GM23338 (cell line): ENCODE data around the gene PRM1. TPM values are rescaled to one million over a fixed set of nuclear protein-coding genes. Genes with fewer than 3 reads are reported as not detected.

ENCODE experiments used
- ATAC-seq: fragments of 200-7000 bp; cut with Tn5 transposase; 3 replicates; pipeline ENCODE4 v1.9.1; 2020
- DNase-seq: peaks from one replicate; pipeline ENCODE4 v3.0.0-alpha.2; 2015; ENCODE audit warnings: low spot score
- H2AFZ ChIP-seq: fragments of 200-600 bp; sonication (generic); 2 replicates; pipeline ENCODE4 v1.8.0; 2016; ENCODE audit warnings: antibody characterized with exemption, mild to moderate bottlenecking, moderate library complexity
- H3F3A ChIP-seq: fragments of 200-600 bp; sonication (generic); replicated peaks from 2 replicates; pipeline ENCODE4 v1.8.0; 2017; ENCODE audit warnings: antibody characterized with exemption, mixed run types, low read depth
- H3K27ac ChIP-seq: fragments of 200-600 bp; sonication (generic); 2 replicates; pipeline ENCODE4 v1.6.1; 2016; ENCODE audit warnings: low read depth
- H3K27me3 ChIP-seq: fragments of 200-600 bp; sonication (generic); 2 replicates; pipeline ENCODE4 v1.8.0; 2016; ENCODE audit warnings: mild to moderate bottlenecking, mixed run types, moderate library complexity; ENCODE audit not compliant: insufficient read depth
- H3K36me3 ChIP-seq: fragments of 200-600 bp; sonication (generic); 2 replicates; pipeline ENCODE4 v1.8.0; 2016; ENCODE audit warnings: mild to moderate bottlenecking; ENCODE audit not compliant: insufficient read depth
- H3K4me1 ChIP-seq: fragments of 200-600 bp; sonication (generic); 2 replicates; pipeline ENCODE4 v1.8.0; 2016; ENCODE audit warnings: mild to moderate bottlenecking, moderate library complexity; ENCODE audit not compliant: insufficient read depth
- H3K4me2 ChIP-seq: fragments of 200-600 bp; sonication (generic); 2 replicates; pipeline ENCODE4 v1.7.1; 2017; ENCODE audit warnings: mixed run types
- H3K4me3 ChIP-seq: fragments of 200-600 bp; sonication (generic); 2 replicates; pipeline ENCODE4 v1.6.1; 2016; ENCODE audit warnings: mixed run types
- H3K79me2 ChIP-seq: fragments of 200-600 bp; sonication (generic); replicated peaks from 2 replicates; pipeline ENCODE4 v1.8.0; 2017; ENCODE audit warnings: mild to moderate bottlenecking; ENCODE audit not compliant: insufficient read depth
- H3K9me2 ChIP-seq: fragments of 200-600 bp; sonication (generic); 2 replicates; pipeline ENCODE4 v1.8.0; 2017; ENCODE audit not compliant: insufficient read depth
- H4K20me1 ChIP-seq: fragments of 200-600 bp; sonication (generic); replicated peaks from 2 replicates; pipeline ENCODE4 v1.8.0; 2017; ENCODE audit warnings: mild to moderate bottlenecking; ENCODE audit not compliant: insufficient read depth
- H3K27ac Mint-ChIP-seq: 2 replicates; pipeline ENCODE4 v1.8.0; 2020; ENCODE audit warnings: inconsistent platforms, mild to moderate bottlenecking, moderate library complexity, mixed read lengths
- H3K27me3 Mint-ChIP-seq: 3 replicates; pipeline ENCODE4 v1.8.0; 2022; ENCODE audit warnings: low read depth, mild to moderate bottlenecking, moderate library complexity, mixed read lengths, inconsistent platforms; ENCODE audit not compliant: insufficient read depth, poor library complexity
- H3K36me3 Mint-ChIP-seq: 3 replicates; pipeline ENCODE4 v1.8.0; 2021; ENCODE audit warnings: low read depth, mild to moderate bottlenecking, inconsistent platforms, moderate library complexity, mixed read lengths
- H3K4me1 Mint-ChIP-seq: 3 replicates; pipeline ENCODE4 v1.8.0; 2020; ENCODE audit warnings: mild to moderate bottlenecking, inconsistent platforms, mixed read lengths
- H3K4me3 Mint-ChIP-seq: 3 replicates; pipeline ENCODE4 v1.8.0; 2021; ENCODE audit warnings: moderate library complexity, mild to moderate bottlenecking, inconsistent platforms, mixed read lengths
- H3K9me3 Mint-ChIP-seq: 3 replicates; pipeline ENCODE4 v1.8.0; 2020; ENCODE audit warnings: moderate library complexity, mild to moderate bottlenecking, inconsistent platforms, mixed read lengths
- CREB1 ChIP-seq: fragments of 250-450 bp; sonication (Bioruptor Pico); IDR thresholded peaks from 2 replicates; pipeline ENCODE4 v1.5.0; 2020; ENCODE audit warnings: low read depth, mild to moderate bottlenecking, moderate library complexity
- CTCF ChIP-seq, 2 experiments: fragments of 200-600 bp in 1 of 2; sonication (generic) in 1 of 2; conservative IDR thresholded peaks; 2 replicates each; pipeline versions ENCODE4 v1.5.1 to v1.6.1; 2016 to 2017; ENCODE audit warnings: antibody characterized with exemption in 2 of 2, low read depth in 2 of 2, mild to moderate bottlenecking in 2 of 2, moderate library complexity in 1 of 2
- ETS1 ChIP-seq: IDR thresholded peaks from 2 replicates; pipeline ENCODE4 v1.6.1; 2016; ENCODE audit warnings: antibody characterized with exemption
- EZH2 ChIP-seq: fragments of 200-600 bp; sonication (generic); IDR thresholded peaks from one replicate; pipeline ENCODE4 v1.8.0; 2017; ENCODE audit warnings: antibody characterized with exemption, mild to moderate bottlenecking, low read depth; ENCODE audit not compliant: unreplicated experiment
- EZH2phosphoT487 ChIP-seq: fragments of 200-600 bp; sonication (generic); IDR thresholded peaks from one replicate; pipeline ENCODE4 v1.8.1; 2018; ENCODE audit warnings: antibody characterized with exemption; ENCODE audit not compliant: unreplicated experiment
- JUNB ChIP-seq: IDR thresholded peaks from one replicate; pipeline ENCODE4 v1.6.1; 2016; ENCODE audit warnings: antibody characterized with exemption; ENCODE audit not compliant: unreplicated experiment
- NANOG ChIP-seq: IDR thresholded peaks from 2 replicates; pipeline ENCODE4 v1.6.1; 2016; ENCODE audit warnings: antibody characterized with exemption, borderline replicate concordance
- POLR2AphosphoS5 ChIP-seq: IDR thresholded peaks from 2 replicates; pipeline ENCODE4 v1.6.1; 2016; ENCODE audit warnings: antibody characterized with exemption, low read depth
- REST ChIP-seq: IDR thresholded peaks from one replicate; pipeline ENCODE4 v1.6.1; 2018; ENCODE audit warnings: antibody characterized with exemption; ENCODE audit not compliant: unreplicated experiment
- STAT1 ChIP-seq: IDR thresholded peaks from one replicate; pipeline ENCODE4 v1.6.1; 2016; ENCODE audit warnings: antibody characterized with exemption; ENCODE audit not compliant: unreplicated experiment
- ZNF114 ChIP-seq: fragments of 250-450 bp; sonication (Bioruptor Pico); IDR thresholded peaks from 2 replicates; pipeline ENCODE4 v1.5.0; 2020; ENCODE audit warnings: mild to moderate bottlenecking, moderate library complexity
- ZNF331 ChIP-seq: fragments of 250-450 bp; sonication (Bioruptor Pico); IDR thresholded peaks from 2 replicates; pipeline ENCODE4 v1.5.0; 2020; ENCODE audit warnings: low read depth, mild to moderate bottlenecking, moderate library complexity
- polyA plus RNA-seq: library from polyadenylated mRNA; unstranded; fragments of >200 nt; fragmentation: Nextera tagmentation; extraction: Ambion mirVana; gene quantifications from 2 replicates; pipeline ENCODE4 v1.2.1, GENCODE V29; 2016
- total RNA-seq: library from RNA; depleted of rRNA; stranded (reverse); fragments of >200 nt; shearing (Covaris generic); gene quantifications from 2 replicates; pipeline ENCODE4 v1.2.3, GENCODE V29; 2014

PRM1 gene
- total and polyA plus RNA-seq, 2 experiments from 2014 or later, result 1.2 TPM; not detected in 1

- ATAC-seq (peak; percentile 26), DNase-seq (peak; percentile 69)
- H3K4me1 ChIP-seq, result peaks cover 18% of the 10 kb centered on the region
- peak overlapping the region; percentile 24 for H3K4me3 ChIP-seq
- peaks cover 19% of the 10 kb centered on the region for H3K27me3 Mint-ChIP-seq
- H3K4me1 Mint-ChIP-seq, result peaks cover 50% of the 10 kb centered on the region
- TF ChIP-seq STAT1 (no peak), REST (no peak), CREB1 (CRISPR knock-in tag) (no peak), NANOG (no peak; the same call in 1 of the 2 replicates), JUNB (no peak), ZNF331 (CRISPR knock-in tag) (no peak), CTCF (conservative IDR thresholded peaks at IDR 0.05; ENCODE audit: low read depth in 2 of 2) (no peak)
- peaks cover 26% of the 10 kb centered on the region for H3K36me3 Mint-ChIP-seq
- no peak overlapping the region for H2AFZ ChIP-seq
- H4K20me1 ChIP-seq, result no peaks in the 10 kb centered on the region
- H3K27ac Mint-ChIP-seq, result peak overlapping the region; percentile 97
- peak overlapping the region; percentile 59; the same call in 2 of the 3 replicates for H3K4me3 Mint-ChIP-seq
- peak overlapping the region; percentile 35 for H3K4me2 ChIP-seq
- H3F3A ChIP-seq, result peaks cover 11% of the 10 kb centered on the region; the same call in 1 of the 2 replicates
- no peaks in the 10 kb centered on the region; the same call in 2 of the 3 replicates for H3K9me3 Mint-ChIP-seq
- no peaks in the 10 kb centered on the region for H3K36me3 ChIP-seq
- no peaks in the 10 kb centered on the region for H3K79me2 ChIP-seq
- H3K27me3 ChIP-seq, result no peaks in the 10 kb centered on the region
- no peaks in the 10 kb centered on the region for H3K9me2 ChIP-seq
- H3K27ac ChIP-seq, result peak overlapping the region; percentile 99
Measured at GRCh38 chr16:11327277-11328171, 46.4 kb upstream of the PRM1 start.

- H3K27me3 Mint-ChIP-seq, result peaks cover 19% of the 10 kb centered on the region
- Histone ChIP-seq H3K27me3 (no peaks in the 10 kb centered on the region), H3K36me3 (no peaks in the 10 kb centered on the region), H3K4me1 (peaks cover 18% of the 10 kb centered on the region), H3K27ac (peak overlapping the region; percentile 99), H3K79me2 (no peaks in the 10 kb centered on the region), H3K4me2 (no peak overlapping the region; the same call in 1 of the 2 replicates), H3K4me3 (no peak overlapping the region), H3K9me2 (no peaks in the 10 kb centered on the region), H4K20me1 (no peaks in the 10 kb centered on the region), H3F3A (peaks cover 15% of the 10 kb centered on the region), H2AFZ (no peak overlapping the region)
- H3K27ac Mint-ChIP-seq, result peak overlapping the region; percentile 97
- H3K4me1 Mint-ChIP-seq, result peaks cover 53% of the 10 kb centered on the region
- ATAC-seq, result no peak
- peaks cover 25% of the 10 kb centered on the region for H3K36me3 Mint-ChIP-seq
- H3K9me3 Mint-ChIP-seq, result no peaks in the 10 kb centered on the region; the same call in 2 of the 3 replicates
- peak overlapping the region; percentile 14; the same call in 1 of the 3 replicates for H3K4me3 Mint-ChIP-seq
- no peak for DNase-seq
- TF ChIP-seq POLR2AphosphoS5, result no peak
- no peak for TF ChIP-seq EZH2
- no peak for TF ChIP-seq ZNF114 (CRISPR knock-in tag)
- TF ChIP-seq ETS1, result no peak
- TF ChIP-seq EZH2phosphoT487, result no peak
- TF ChIP-seq CREB1 (CRISPR knock-in tag), result no peak
- TF ChIP-seq STAT1, result no peak
- TF ChIP-seq ZNF331 (CRISPR knock-in tag), result no peak
- no peak for TF ChIP-seq REST
- no peak for TF ChIP-seq NANOG
Measured at GRCh38 chr16:11326737-11327276, 45.7 kb upstream of the PRM1 start.
